Ascending aorta (tissue), 2 donors: Measurements from ENCODE around the gene CRTC3. TPM values are rescaled to one million over a fixed set of nuclear protein-coding genes. Genes with fewer than 3 reads are reported as not detected.

Experiments used
- DNase-seq, 2 donors: peaks; one replicate each; pipeline ENCODE4 v3.0.0-alpha.2; 2019; ENCODE audit warnings: low spot score in 2 of 2
- H3K27ac ChIP-seq, 2 donors: fragments of 200-600 bp; sonication (generic); one replicate each; pipeline ENCODE4 v1.5.1; 2016 to 2017; ENCODE audit warnings: mild to moderate bottlenecking in 1 of 2
- H3K27me3 ChIP-seq: fragments of 200-600 bp; sonication (generic); one replicate; pipeline ENCODE4 v1.5.1; 2017
- H3K36me3 ChIP-seq, 2 donors: fragments of 200-600 bp; sonication (generic); one replicate each; pipeline ENCODE4 v1.5.1; 2016
- H3K4me1 ChIP-seq, 2 donors: fragments of 200-600 bp; sonication (generic); one replicate each; pipeline ENCODE4 v1.5.1; 2016 to 2017; ENCODE audit warnings: mild to moderate bottlenecking in 1 of 2
- H3K4me3 ChIP-seq, 2 donors: fragments of 200-600 bp; sonication (generic); one replicate each; pipeline ENCODE4 v1.5.1; 2016 to 2017; ENCODE audit warnings: mild to moderate bottlenecking in 1 of 2
- H3K9me3 ChIP-seq, 2 donors: fragments of 200-600 bp; sonication (generic); one replicate each; pipeline ENCODE4 v1.5.1; 2016
- intact Hi-C: fragments of 100-400 bp; cut with DNase I; formaldehyde crosslinking; loops from one replicate; pipeline ENCODE4 v1.15.1; 2023
- total RNA-seq: library from RNA; depleted of rRNA; stranded (reverse); fragments of >200 nt; gene quantifications from one replicate; pipeline ENCODE4 v1.1.0, GENCODE V29; 2016
- TF ChIP-seq, protein P1 (sequence below), 3 experiments: fragments of 200-600 bp in 2 of 3; fragments of 450-650 bp in 1 of 3; sonication (generic) in 2 of 3; IDR thresholded peaks; one replicate each; pipeline ENCODE4 v1.5.1; 2016 to 2019; ENCODE audit warnings: antibody characterized with exemption in 3 of 3, mild to moderate bottlenecking in 1 of 3, moderate library complexity in 1 of 3

The CRTC3 gene
- total RNA-seq, 1 donor from 2014 or later = 35.5 TPM

- no peak overlapping the region for H3K27ac ChIP-seq
Observed at GRCh38 chr15:90691369-90691768, 161.6 kb downstream of the CRTC3 start.

GRCh38 chr15:90691982-90692773 lies 162.5 kb downstream of the CRTC3 start:
- Histone ChIP-seq H3K27ac (no peak overlapping the region), H3K4me3 (no peak overlapping the region), H3K4me1 (no peaks in the 10 kb centered on the region), H3K9me3 (no peaks in the 10 kb centered on the region), H3K36me3 (no peaks in the 10 kb centered on the region), H3K27me3 (no peaks in the 10 kb centered on the region)
- TF ChIP-seq, protein P1, sequence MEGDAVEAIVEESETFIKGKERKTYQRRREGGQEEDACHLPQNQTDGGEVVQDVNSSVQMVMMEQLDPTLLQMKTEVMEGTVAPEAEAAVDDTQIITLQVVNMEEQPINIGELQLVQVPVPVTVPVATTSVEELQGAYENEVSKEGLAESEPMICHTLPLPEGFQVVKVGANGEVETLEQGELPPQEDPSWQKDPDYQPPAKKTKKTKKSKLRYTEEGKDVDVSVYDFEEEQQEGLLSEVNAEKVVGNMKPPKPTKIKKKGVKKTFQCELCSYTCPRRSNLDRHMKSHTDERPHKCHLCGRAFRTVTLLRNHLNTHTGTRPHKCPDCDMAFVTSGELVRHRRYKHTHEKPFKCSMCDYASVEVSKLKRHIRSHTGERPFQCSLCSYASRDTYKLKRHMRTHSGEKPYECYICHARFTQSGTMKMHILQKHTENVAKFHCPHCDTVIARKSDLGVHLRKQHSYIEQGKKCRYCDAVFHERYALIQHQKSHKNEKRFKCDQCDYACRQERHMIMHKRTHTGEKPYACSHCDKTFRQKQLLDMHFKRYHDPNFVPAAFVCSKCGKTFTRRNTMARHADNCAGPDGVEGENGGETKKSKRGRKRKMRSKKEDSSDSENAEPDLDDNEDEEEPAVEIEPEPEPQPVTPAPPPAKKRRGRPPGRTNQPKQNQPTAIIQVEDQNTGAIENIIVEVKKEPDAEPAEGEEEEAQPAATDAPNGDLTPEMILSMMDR (IDR thresholded peaks at IDR 0.05) = no peak
- DNase-seq = no peak
- intact Hi-C loops = no loop called here

More at GRCh38 chr15:90691369-90691768, 161.6 kb downstream of the CRTC3 start:
- Histone ChIP-seq H3K27me3 (no peaks in the 10 kb centered on the region), H3K4me1 (no peaks in the 10 kb centered on the region), H3K4me3 (no peak overlapping the region), H3K9me3 (no peaks in the 10 kb centered on the region), H3K36me3 (no peaks in the 10 kb centered on the region)
- DNase-seq = no peak
- TF ChIP-seq, protein P1 (IDR thresholded peaks at IDR 0.05) = no peak
- intact Hi-C loops = no loop called here

Other genes starting within 250 kb of the CRTC3 start
- gene ZNF774, start 177.6 kb upstream of the CRTC3 start, total RNA-seq = 0.21 TPM
- 99.1 TPM for gene IQGAP1, start 141.7 kb upstream of the CRTC3 start, total RNA-seq
- gene BLM, start 187.4 kb downstream of the CRTC3 start, total RNA-seq = 0.11 TPM